Heart right ventricle (tissue), 16 donors: ENCODE measurements around the gene CHN2. TPM values are rescaled to one million over a fixed set of nuclear protein-coding genes. Genes with fewer than 3 reads are reported as not detected.

Experiments
- ATAC-seq, 8 donors: fragments of 200-7000 bp; cut with Tn5 transposase; one replicate each; pipeline ENCODE4 v1.9.1; 2020; ENCODE audit warnings: mild to moderate bottlenecking in 8 of 8, moderate library complexity in 8 of 8, moderate number of reproducible peaks in 1 of 8
- DNase-seq, 2 donors: peaks; one replicate each; pipeline ENCODE4 v3.0.0-alpha.2; 2020
- H3K27ac ChIP-seq, 10 donors: fragments of 200-600 bp; sonication (generic) in 2 of 10; one replicate each; pipeline versions ENCODE4 v1.5.0 to v1.8.0; 2020 to 2022; ENCODE audit warnings: mild to moderate bottlenecking in 3 of 10
- H3K27me3 ChIP-seq, 7 donors: fragments of 200-600 bp; one replicate each; pipeline ENCODE4 v1.8.0; 2021 to 2022; ENCODE audit warnings: mild to moderate bottlenecking in 2 of 7
- H3K36me3 ChIP-seq, 9 donors: fragments of 200-600 bp; sonication (generic) in 1 of 9; one replicate each; pipeline versions ENCODE4 v1.5.0 to v1.8.0; 2020 to 2022; ENCODE audit warnings: mild to moderate bottlenecking in 2 of 9
- H3K4me1 ChIP-seq, 9 donors: fragments of 200-600 bp; sonication (generic) in 1 of 9; one replicate each; pipeline versions ENCODE4 v1.5.0 to v1.8.0; 2020 to 2022; ENCODE audit warnings: mild to moderate bottlenecking in 4 of 9
- H3K4me3 ChIP-seq, 10 donors: fragments of 200-600 bp; sonication (generic) in 2 of 10; one replicate each; pipeline versions ENCODE4 v1.5.0 to v1.8.0; 2020 to 2022; ENCODE audit warnings: mild to moderate bottlenecking in 7 of 10, moderate library complexity in 2 of 10
- H3K9me3 ChIP-seq, 11 donors: fragments of 200-600 bp in 10 of 11; sonication (generic) in 2 of 11; one replicate each; pipeline versions ENCODE4 v1.5.0 to v1.8.0; 2013 to 2022; ENCODE audit warnings: mild to moderate bottlenecking in 2 of 11, control low read depth in 1 of 11, moderate library complexity in 1 of 11
- CTCF ChIP-seq, 9 donors: fragments of 200-600 bp; sonication (generic) in 2 of 9; IDR thresholded peaks; one replicate each; pipeline versions ENCODE4 v1.5.0 to v1.8.0; 2021 to 2022; ENCODE audit warnings: antibody characterized with exemption in 9 of 9, mild to moderate bottlenecking in 5 of 9, moderate library complexity in 1 of 9
- WGBS, 2 donors: extraction: QIAGEN DNeasy Blood & Tissue Kit; methylation state at CpG; one replicate each; pipeline ENCODE4 v1.1.7; 2013; ENCODE audit warnings: inconsistent platforms in 1 of 2; 5-methylcytosine and 5-hydroxymethylcytosine counted together
- intact Hi-C, 10 donors: fragments of 100-400 bp; cut with DNase I; formaldehyde crosslinking; loops; one replicate each; pipeline versions ENCODE4 v1.11.1 to v1.14.2; 2022
- polyA plus RNA-seq, 2 donors: library from polyadenylated mRNA; stranded (reverse); fragments of 200-250 nt; gene quantifications; one replicate each; pipeline ENCODE4 v1.2.3, GENCODE V29; 2013
- total RNA-seq, 10 donors: library from RNA; stranded (reverse); fragmentation: NEBNext Ultra II Directional in 3 of 10; extraction: Animal tissue kit (Norgen Biotek cat#: 25700) in 3 of 10; gene quantifications; one replicate each; pipeline versions ENCODE4 v1.2.1 to v1.2.4, GENCODE V29; 2021 to 2023
- donor health status: Arrhythmogenic right ventricular cardiomyopathy.
- donor health status: ischemic (EF 13 %, LVEDD 7.1; RV severe dilation, severe dysfunction).
- donor health status: healthy with polysubstance abuse.
- donor health status: DM: no; HTN: yes; CAD: no.
- donor health status: DM: no; HTN: no; CAD: no.
- donor health status: ischemic (EF 25% LVEDD 6.9; RV normal size, moderate dysfunction).
- donor health status: ischemic (EF 25% LVEDD 5.7; RV mildly dilated, moderate dysfunction).
- donor health status: healthy.
- donor health status: DM: yes; HTN: yes; CAD: no.
- donor health status: Ischemic cardiomyopathy.
- donor health status: ischemic (EF 35%, LVEDD 5.7; RV mildly dilated, moderate dysfunction).
- donor health status: nonischemic (EF 11% LVEDD 7.7; RV severe dilation, severe dysfunction).
- donor health status: DM: yes; HTN: yes; CAD: no.
- donor health status: PGD.
- donor health status: ischemic (EF 29% LVEDD 5.4; RV normal size, mild dysfunction).
- donor health status: nonischemic (EF 23%, LVEDD 6.1; RV moderate dilation, normal function).

Gene CHN2
- total and polyA plus RNA-seq, 12 donors = 5.9 to 54.9 (median 22.6) TPM

- Histone ChIP-seq H3K27me3 (no peaks in the 10 kb centered on the region), H3K36me3 (no peaks in the 10 kb centered on the region), H3K4me1 (peaks cover 0 to 40% (median 0%) of the 10 kb centered on the region in 9 donors), H3K4me3 (no peak overlapping the region), H3K27ac (no peak overlapping the region), H3K9me3 (no peaks in the 10 kb centered on the region)
- no peak for DNase-seq
- intact Hi-C loops = loop anchor here in 1 of 10 donors (5.0 kb wide), 1 partner anchor 35 kb away; no protein-coding TSS in a partner anchor
- no peak for ATAC-seq
- 74 to 85% methylated on average over 9 of the region's 9 CpGs for WGBS, 2 donors
- no peak for TF ChIP-seq CTCF (IDR thresholded peaks at IDR 0.05)
Observed at GRCh38 chr7:29291723-29292618, 97.4 kb downstream of the CHN2 start.

- no peak for TF ChIP-seq CTCF (IDR thresholded peaks at IDR 0.05)
- ATAC-seq (no peak), DNase-seq (no peak)
- Histone ChIP-seq H3K27ac (no peak overlapping the region), H3K36me3 (no peaks in the 10 kb centered on the region), H3K4me1 (peaks cover 0 to 30% (median 0%) of the 10 kb centered on the region in 9 donors), H3K4me3 (no peak overlapping the region), H3K27me3 (no peaks in the 10 kb centered on the region), H3K9me3 (no peaks in the 10 kb centered on the region)
- 91 to 93% methylated on average over 12 of the region's 12 CpGs for WGBS, 2 donors
- intact Hi-C loops = loop anchor here in 1 of 10 donors (5.0 kb wide), 1 partner anchor 34 kb away; no protein-coding TSS in a partner anchor
Observed at GRCh38 chr7:29292886-29293658, 98.5 kb downstream of the CHN2 start.

- intact Hi-C loops = no loop called here
- TF ChIP-seq CTCF (IDR thresholded peaks at IDR 0.05) = no peak
- Histone ChIP-seq H3K27me3 (no peaks in the 10 kb centered on the region), H3K4me3 (no peak overlapping the region), H3K36me3 (no peaks in the 10 kb centered on the region), H3K9me3 (no peaks in the 10 kb centered on the region), H3K4me1 (peaks cover 0 to 22% (median 12%) of the 10 kb centered on the region in 9 donors), H3K27ac (no peak overlapping the region)
- ATAC-seq (no peak), DNase-seq (no peak)
Observed at GRCh38 chr7:29296421-29296820, 101.8 kb downstream of the CHN2 start.

- WGBS, 2 donors = 82 to 85% methylated on average over 16 of the region's 16 CpGs
Observed at GRCh38 chr7:29297194-29297890, 102.8 kb downstream of the CHN2 start.

More at GRCh38 chr7:29297194-29297890, 102.8 kb downstream of the CHN2 start:
- intact Hi-C loops = no loop called here
- Histone ChIP-seq H3K9me3 (no peaks in the 10 kb centered on the region), H3K4me3 (no peak overlapping the region), H3K4me1 (peaks cover 0 to 14% (median 11%) of the 10 kb centered on the region in 9 donors), H3K27ac (no peak overlapping the region), H3K27me3 (no peaks in the 10 kb centered on the region), H3K36me3 (no peaks in the 10 kb centered on the region)
- DNase-seq (no peak), ATAC-seq (no peak)
- TF ChIP-seq CTCF (IDR thresholded peaks at IDR 0.05) = peak in 1 of 9 donors; percentile 13
